AG10803 (cell line): Measurements from ENCODE around the gene GBF1.

ENCODE experiments used
- DNase-seq: peaks from one replicate; pipeline ENCODE4 v3.0.0; 2010; ENCODE audit warnings: low read depth
- H3K4me3 ChIP-seq: 2 replicates; pipeline ENCODE4 v1.5.1; 2011; ENCODE audit warnings: mild to moderate bottlenecking, low read length, control low read depth
- TF ChIP-seq, protein P1 (sequence below): conservative IDR thresholded peaks from 2 replicates; pipeline ENCODE4 v1.5.1; 2011; ENCODE audit warnings: mild to moderate bottlenecking, low read length, control low read depth, inconsistent platforms

Gene GBF1, protein sequence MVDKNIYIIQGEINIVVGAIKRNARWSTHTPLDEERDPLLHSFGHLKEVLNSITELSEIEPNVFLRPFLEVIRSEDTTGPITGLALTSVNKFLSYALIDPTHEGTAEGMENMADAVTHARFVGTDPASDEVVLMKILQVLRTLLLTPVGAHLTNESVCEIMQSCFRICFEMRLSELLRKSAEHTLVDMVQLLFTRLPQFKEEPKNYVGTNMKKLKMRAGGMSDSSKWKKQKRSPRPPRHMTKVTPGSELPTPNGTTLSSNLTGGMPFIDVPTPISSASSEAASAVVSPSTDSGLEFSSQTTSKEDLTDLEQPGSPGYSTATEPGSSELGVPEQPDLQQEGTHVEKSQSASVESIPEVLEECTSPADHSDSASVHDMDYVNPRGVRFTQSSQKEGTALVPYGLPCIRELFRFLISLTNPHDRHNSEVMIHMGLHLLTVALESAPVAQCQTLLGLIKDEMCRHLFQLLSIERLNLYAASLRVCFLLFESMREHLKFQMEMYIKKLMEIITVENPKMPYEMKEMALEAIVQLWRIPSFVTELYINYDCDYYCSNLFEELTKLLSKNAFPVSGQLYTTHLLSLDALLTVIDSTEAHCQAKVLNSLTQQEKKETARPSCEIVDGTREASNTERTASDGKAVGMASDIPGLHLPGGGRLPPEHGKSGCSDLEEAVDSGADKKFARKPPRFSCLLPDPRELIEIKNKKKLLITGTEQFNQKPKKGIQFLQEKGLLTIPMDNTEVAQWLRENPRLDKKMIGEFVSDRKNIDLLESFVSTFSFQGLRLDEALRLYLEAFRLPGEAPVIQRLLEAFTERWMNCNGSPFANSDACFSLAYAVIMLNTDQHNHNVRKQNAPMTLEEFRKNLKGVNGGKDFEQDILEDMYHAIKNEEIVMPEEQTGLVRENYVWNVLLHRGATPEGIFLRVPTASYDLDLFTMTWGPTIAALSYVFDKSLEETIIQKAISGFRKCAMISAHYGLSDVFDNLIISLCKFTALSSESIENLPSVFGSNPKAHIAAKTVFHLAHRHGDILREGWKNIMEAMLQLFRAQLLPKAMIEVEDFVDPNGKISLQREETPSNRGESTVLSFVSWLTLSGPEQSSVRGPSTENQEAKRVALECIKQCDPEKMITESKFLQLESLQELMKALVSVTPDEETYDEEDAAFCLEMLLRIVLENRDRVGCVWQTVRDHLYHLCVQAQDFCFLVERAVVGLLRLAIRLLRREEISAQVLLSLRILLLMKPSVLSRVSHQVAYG (N-terminal part only)

DNA sequence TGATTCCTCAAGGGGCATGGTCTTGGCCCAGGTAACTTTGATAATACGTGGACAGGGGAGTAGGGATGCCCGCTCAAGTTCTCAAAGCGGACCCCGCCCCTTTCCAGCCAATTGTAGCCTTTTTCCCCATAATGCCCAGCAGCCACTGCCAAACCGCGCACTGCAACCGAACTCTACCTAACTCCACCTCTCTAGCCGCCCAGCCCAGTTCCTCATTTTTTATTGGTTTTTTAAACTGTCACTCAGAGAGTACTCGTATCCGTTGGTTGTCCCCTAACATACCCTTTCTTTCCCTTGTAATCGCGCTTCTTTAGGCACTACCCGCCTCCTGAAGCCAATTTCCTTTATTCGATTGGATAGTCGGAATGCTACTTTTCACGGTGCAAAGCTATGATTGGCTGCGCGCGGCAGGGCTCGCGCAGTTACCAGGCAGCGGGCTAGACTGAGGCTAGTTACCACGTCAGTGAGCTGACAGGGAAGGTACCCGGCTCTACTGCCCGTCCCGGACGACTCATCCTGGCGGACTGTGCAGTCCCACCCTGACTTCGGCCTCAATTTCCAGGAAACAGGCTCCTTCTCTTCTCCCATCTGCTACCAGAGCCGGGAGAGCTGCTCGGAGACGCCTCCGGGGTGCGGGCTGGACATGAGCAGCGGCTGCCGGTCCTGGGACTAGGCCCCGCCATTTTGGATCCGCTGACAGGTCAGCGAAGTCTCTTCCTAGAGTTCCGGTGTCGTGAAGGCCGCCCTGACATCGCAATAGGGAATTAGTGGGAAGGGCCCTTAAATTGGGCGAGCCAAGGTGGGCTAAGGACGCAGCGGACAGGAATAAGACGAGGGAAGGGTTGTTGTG lies at the start of gene GBF1:
Gene GBF1 (plus strand): TSS at position 451 of the 850 bp plus-strand sequence. CDS start 13,407 bp downstream, outside the sequence.
- DNase-seq = peak; percentile 100
- TF ChIP-seq, protein P1, sequence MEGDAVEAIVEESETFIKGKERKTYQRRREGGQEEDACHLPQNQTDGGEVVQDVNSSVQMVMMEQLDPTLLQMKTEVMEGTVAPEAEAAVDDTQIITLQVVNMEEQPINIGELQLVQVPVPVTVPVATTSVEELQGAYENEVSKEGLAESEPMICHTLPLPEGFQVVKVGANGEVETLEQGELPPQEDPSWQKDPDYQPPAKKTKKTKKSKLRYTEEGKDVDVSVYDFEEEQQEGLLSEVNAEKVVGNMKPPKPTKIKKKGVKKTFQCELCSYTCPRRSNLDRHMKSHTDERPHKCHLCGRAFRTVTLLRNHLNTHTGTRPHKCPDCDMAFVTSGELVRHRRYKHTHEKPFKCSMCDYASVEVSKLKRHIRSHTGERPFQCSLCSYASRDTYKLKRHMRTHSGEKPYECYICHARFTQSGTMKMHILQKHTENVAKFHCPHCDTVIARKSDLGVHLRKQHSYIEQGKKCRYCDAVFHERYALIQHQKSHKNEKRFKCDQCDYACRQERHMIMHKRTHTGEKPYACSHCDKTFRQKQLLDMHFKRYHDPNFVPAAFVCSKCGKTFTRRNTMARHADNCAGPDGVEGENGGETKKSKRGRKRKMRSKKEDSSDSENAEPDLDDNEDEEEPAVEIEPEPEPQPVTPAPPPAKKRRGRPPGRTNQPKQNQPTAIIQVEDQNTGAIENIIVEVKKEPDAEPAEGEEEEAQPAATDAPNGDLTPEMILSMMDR = no peak
- peak within 1 kb of the TSS; percentile 97 for H3K4me3 ChIP-seq

DNA sequence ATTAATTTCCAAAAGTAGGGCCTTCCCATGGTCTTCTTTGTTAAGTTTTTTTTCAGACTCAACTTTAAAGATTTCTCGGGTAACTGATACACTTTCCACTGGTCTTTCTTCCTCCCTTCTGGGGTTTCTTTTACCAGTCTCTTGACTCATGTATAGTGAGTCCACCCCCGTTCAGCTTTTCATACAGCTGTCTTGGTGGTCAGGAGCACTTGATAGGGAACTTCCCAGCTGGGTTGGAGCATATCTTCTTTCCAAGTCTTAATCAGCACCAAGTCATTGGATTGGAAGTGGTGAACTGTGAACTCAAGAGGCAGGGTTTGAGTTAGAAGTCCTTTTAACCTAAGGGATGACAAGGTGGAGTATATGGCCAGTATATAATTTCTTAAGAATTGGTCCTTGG lies 48.4 kb upstream of the GBF1 start:
- TF ChIP-seq, protein P1 = no peak
- H3K4me3 ChIP-seq = no peak overlapping the region
- no peak for DNase-seq

DNA sequence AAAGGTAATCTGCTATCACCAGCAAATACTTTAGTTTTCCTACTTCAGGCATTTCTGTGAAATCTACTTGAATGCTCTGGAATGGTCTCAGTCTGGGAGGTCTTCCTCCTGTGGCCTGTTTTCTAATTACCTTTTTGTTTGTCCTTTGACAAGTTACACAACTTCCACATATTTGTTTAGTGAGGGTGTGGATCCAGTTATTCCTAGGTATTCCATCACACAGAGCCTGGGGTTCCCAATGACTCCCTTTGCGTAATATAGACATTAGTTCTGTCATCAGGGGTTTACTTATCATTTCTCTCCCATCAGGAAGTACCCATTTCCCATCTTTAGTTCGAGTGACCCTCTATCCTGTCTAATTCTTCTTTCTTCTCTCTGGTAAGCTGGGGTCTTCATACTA lies 47.3 kb upstream of the GBF1 start:
- DNase-seq = no peak
- TF ChIP-seq, protein P1 = no peak
- H3K4me3 ChIP-seq = no peak overlapping the region

DNA sequence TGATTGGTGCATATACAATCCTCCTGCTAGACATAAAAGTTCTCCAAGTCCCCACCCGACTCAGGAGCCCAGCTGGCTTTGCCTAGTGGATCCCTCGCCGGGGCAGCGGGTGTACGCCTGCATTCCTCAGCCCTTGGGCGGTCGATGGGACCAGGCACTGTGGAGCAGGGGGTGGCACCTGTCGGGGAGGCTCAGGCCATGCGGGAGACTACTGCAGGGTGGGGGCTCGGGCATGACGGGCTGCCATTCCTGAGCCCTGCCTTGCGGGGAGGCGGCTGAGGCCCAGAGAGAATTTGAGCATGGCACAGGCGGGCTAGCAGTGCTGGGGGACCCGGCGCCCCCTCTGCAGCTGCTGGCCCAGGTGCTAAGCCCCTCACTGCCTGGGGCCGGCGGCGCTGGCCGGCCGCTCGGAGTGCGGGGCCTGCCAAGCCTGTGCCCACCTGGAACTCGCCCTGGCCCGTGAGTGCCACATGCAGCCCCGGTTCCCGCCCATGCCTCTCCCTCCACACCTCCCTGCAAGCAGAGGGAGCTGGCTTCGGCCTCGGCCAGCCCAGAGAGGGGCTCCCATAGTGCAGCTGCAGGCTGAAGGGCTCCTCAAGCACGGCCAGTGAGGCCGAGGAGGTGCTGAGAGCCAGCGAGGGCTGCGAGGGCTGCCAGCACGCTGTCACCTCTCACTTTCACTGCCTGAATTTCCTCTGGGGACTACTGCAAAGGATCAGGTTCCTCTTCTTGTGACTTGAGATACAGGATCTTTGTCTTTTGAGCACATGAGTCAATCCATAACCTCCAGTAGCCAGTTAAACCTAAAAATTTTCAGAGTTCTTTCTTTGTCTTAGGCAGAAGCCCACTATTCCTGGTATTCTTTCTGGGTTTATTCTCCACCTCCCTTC lies 44.3 kb upstream of the GBF1 start:
- TF ChIP-seq, protein P1 = no peak
- DNase-seq = no peak
- no peak overlapping the region for H3K4me3 ChIP-seq

DNA sequence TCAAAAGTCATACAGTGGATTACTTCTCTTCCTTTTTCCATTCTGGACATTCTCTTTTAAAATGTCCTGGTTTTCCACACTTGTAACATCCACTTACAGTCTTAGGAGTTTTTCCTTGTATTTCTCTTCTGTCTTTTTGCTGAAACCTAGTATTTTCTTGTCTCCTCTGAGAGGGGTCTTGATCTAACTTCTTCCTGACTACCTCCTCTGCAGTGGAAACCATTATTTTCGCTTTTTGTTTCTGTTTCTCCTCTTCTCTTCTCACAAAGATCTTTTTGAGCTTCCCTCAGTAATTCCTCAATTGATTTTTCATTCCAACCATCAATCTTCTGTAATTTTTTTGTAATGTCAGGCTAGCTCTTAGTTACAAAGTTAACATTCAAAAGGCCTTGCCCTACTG lies 42.9 kb upstream of the GBF1 start:
- DNase-seq = no peak
- TF ChIP-seq, protein P1 = no peak
- no peak overlapping the region for H3K4me3 ChIP-seq
